Stomach smooth muscle (tissue), 2 donors: ENCODE data around the gene HTT.
A peak's percentile ranks its signal among the peaks of the same experiment; 100 is the strongest.

ENCODE experiments used
- H3K27ac ChIP-seq: one replicate; pipeline ENCODE4 v1.7.0; 2013; ENCODE audit warnings: mild to moderate bottlenecking, low read length, inconsistent platforms
- H3K27me3 ChIP-seq, 2 donors: one replicate each; pipeline ENCODE4 v1.7.0; 2013; ENCODE audit warnings: low read length in 2 of 2; ENCODE audit not compliant: insufficient read depth in 2 of 2, control insufficient read depth in 1 of 2
- H3K36me3 ChIP-seq, 2 donors: one replicate each; pipeline ENCODE4 v1.7.0; 2013; ENCODE audit warnings: low read length in 2 of 2; ENCODE audit not compliant: control insufficient read depth in 2 of 2, insufficient read depth in 2 of 2
- H3K4me1 ChIP-seq: one replicate; pipeline ENCODE4 v1.7.0; 2013; ENCODE audit warnings: low read length; ENCODE audit not compliant: control insufficient read depth, insufficient read depth
- H3K4me3 ChIP-seq, 2 donors: one replicate each; pipeline ENCODE4 v1.7.0; 2013; ENCODE audit warnings: low read length in 2 of 2
- H3K9ac ChIP-seq, 2 donors: one replicate each; pipeline ENCODE4 v1.7.0; 2013; ENCODE audit warnings: low read length in 2 of 2, mild to moderate bottlenecking in 1 of 2
- H3K9me3 ChIP-seq, 2 donors: one replicate each; pipeline ENCODE4 v1.7.0; 2013; ENCODE audit warnings: low read length in 2 of 2; ENCODE audit not compliant: control insufficient read depth in 2 of 2
- donor health status: healthy.
- donor health status: Pancreatic carcinoma.

Gene HTT

DNA sequence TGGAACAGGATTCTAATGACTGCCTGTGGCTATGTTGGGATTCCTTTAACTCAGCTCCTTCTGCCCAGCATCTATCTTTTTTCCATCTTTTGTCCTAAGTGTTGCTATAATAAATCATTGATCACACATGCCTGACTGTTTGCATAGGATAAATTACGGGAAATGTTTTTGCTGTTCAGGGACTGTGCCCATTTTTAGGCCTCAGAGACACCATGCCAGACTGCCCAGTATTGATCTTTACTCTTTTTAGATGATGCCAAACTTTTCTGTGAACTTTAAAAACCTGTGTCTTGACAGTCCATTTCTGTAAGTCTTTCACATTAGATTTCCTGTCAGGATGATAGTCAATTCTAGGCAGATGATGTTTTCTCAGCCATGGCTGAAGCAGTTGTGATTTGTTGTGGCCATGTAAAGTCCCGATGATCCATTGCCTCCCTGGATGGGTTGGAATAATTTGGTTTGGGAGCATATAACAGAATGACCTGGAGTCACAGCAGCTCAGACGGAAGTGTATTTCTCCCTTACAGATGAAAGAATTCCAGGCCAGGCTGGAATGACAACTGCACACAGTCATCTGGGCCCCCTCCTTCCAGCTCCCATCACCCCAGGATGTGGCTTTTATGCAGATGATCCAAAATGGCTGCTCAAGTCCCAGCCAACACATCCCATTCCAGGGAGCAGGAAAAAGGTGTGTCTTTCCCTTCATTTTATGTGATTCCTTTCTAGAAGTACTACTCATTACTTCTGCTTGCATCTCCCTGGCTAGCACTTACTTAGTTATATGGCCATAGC is 3.6 kb upstream of the HTT start:
- Histone ChIP-seq H3K9me3 (no peaks in the 10 kb centered on the region), H3K27ac (no peak overlapping the region), H3K9ac (no peak overlapping the region), H3K4me3 (no peak overlapping the region), H3K36me3 (no peaks in the 10 kb centered on the region), H3K27me3 (no peaks in the 10 kb centered on the region), H3K4me1 (peaks cover 10% of the 10 kb centered on the region)

DNA sequence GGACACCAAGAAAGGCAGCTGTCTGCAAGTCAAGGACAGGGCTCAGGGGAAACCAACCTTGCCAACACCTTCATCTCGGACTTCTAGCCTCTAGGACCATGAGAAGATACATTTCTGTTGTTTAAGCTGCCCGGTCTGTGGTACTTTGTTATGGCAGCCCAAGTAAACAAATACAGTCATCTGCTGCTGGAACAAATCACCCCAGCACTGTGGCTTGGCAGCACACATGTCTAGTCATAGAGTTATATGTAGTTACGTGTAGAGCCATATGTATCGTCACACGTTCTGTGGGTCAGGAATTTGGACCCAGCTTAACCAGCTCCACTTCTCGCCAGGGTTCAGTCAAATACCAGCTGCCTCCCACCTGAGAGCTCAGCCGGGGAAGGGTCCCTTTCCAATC is 2.7 kb upstream of the HTT start:
- Histone ChIP-seq H3K36me3 (no peaks in the 10 kb centered on the region), H3K27ac (no peak overlapping the region), H3K9me3 (no peaks in the 10 kb centered on the region), H3K4me1 (peaks cover 13% of the 10 kb centered on the region), H3K9ac (no peak overlapping the region), H3K4me3 (no peak overlapping the region), H3K27me3 (no peaks in the 10 kb centered on the region)

DNA sequence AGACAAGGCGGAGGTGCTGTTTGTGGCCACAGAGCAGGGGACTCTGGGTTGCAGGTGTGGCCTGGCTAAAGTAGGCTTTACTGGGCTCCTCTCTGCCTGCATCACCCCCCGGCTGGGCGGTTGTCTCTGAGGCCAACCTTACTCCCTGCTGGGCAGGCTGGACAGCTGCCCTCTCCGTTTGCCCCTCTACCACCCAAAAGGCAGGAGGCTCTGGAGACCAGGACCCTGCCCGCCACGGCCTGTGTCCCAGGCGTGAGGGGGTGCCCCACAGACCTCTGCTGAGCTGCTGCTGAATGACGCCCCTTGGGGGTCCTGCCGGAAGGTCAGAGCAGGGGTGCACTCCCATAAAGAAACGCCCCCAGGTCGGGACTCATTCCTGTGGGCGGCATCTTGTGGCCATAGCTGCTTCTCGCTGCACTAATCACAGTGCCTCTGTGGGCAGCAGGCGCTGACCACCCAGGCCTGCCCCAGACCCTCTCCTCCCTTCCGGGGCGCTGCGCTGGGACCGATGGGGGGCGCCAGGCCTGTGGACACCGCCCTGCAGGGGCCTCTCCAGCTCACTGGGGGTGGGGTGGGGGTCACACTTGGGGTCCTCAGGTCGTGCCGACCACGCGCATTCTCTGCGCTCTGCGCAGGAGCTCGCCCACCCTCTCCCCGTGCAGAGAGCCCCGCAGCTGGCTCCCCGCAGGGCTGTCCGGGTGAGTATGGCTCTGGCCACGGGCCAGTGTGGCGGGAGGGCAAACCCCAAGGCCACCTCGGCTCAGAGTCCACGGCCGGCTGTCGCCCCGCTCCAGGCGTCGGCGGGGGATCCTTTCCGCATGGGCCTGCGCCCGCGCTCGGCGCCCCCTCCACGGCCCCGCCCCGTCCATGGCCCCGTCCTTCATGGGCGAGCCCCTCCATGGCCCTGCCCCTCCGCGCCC is 1.1 kb upstream of the HTT start:
- H3K36me3 ChIP-seq, result no peaks in the 10 kb centered on the region
- no peaks in the 10 kb centered on the region for H3K27me3 ChIP-seq
- H3K27ac ChIP-seq, result no peak overlapping the region
- no peaks in the 10 kb centered on the region for H3K9me3 ChIP-seq
- peak overlapping the region; percentile 64 to 73 for H3K4me3 ChIP-seq
- H3K4me1 ChIP-seq, result peaks cover 17% of the 10 kb centered on the region
- peak overlapping the region; percentile 23 to 47 for H3K9ac ChIP-seq

DNA sequence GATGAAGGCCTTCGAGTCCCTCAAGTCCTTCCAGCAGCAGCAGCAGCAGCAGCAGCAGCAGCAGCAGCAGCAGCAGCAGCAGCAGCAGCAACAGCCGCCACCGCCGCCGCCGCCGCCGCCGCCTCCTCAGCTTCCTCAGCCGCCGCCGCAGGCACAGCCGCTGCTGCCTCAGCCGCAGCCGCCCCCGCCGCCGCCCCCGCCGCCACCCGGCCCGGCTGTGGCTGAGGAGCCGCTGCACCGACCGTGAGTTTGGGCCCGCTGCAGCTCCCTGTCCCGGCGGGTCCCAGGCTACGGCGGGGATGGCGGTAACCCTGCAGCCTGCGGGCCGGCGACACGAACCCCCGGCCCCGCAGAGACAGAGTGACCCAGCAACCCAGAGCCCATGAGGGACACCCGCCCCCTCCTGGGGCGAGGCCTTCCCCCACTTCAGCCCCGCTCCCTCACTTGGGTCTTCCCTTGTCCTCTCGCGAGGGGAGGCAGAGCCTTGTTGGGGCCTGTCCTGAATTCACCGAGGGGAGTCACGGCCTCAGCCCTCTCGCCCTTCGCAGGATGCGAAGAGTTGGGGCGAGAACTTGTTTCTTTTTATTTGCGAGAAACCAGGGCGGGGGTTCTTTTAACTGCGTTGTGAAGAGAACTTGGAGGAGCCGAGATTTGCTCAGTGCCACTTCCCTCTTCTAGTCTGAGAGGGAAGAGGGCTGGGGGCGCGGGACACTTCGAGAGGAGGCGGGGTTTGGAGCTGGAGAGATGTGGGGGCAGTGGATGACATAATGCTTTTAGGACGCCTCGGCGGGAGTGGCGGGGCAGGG is 568 bp downstream of the HTT start:
- peak overlapping the region; percentile 77 to 92 for H3K4me3 ChIP-seq
- no peaks in the 10 kb centered on the region for H3K9me3 ChIP-seq
- H3K36me3 ChIP-seq, result no peaks in the 10 kb centered on the region
- peak overlapping the region; percentile 55 for H3K27ac ChIP-seq
- H3K27me3 ChIP-seq, result no peaks in the 10 kb centered on the region
- H3K4me1 ChIP-seq, result peaks cover 17% of the 10 kb centered on the region
- H3K9ac ChIP-seq, result peak overlapping the region; percentile 84 to 87

DNA sequence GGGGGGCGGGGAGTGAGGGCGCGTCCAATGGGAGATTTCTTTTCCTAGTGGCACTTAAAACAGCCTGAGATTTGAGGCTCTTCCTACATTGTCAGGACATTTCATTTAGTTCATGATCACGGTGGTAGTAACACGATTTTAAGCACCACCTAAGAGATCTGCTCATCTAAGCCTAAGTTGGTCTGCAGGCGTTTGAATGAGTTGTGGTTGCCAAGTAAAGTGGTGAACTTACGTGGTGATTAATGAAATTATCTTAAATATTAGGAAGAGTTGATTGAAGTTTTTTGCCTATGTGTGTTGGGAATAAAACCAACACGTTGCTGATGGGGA is 1.1 kb downstream of the HTT start:
- H3K27ac ChIP-seq, result no peak overlapping the region

DNA sequence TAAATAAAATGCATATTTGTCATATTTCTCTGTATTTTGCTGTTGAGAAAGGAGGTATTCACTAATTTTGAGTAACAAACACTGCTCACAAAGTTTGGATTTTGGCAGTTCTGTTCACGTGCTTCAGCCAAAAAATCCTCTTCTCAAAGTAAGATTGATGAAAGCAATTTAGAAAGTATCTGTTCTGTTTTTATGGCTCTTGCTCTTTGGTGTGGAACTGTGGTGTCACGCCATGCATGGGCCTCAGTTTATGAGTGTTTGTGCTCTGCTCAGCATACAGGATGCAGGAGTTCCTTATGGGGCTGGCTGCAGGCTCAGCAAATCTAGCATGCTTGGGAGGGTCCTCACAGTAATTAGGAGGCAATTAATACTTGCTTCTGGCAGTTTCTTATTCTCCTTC is 3.3 kb downstream of the HTT start:
- Histone ChIP-seq H3K27ac (no peak overlapping the region), H3K9me3 (no peaks in the 10 kb centered on the region), H3K36me3 (no peaks in the 10 kb centered on the region), H3K27me3 (no peaks in the 10 kb centered on the region), H3K9ac (no peak overlapping the region), H3K4me3 (no peak overlapping the region), H3K4me1 (peaks cover 18% of the 10 kb centered on the region)

More for the DNA sequence above, 1.1 kb downstream of the HTT start:
- peak overlapping the region; percentile 48 to 84 for H3K9ac ChIP-seq
- H3K9me3 ChIP-seq, result no peaks in the 10 kb centered on the region
- peak overlapping the region; percentile 77 to 85 for H3K4me3 ChIP-seq
- H3K4me1 ChIP-seq, result peaks cover 17% of the 10 kb centered on the region
- H3K27me3 ChIP-seq, result no peaks in the 10 kb centered on the region
- no peaks in the 10 kb centered on the region for H3K36me3 ChIP-seq

DNA sequence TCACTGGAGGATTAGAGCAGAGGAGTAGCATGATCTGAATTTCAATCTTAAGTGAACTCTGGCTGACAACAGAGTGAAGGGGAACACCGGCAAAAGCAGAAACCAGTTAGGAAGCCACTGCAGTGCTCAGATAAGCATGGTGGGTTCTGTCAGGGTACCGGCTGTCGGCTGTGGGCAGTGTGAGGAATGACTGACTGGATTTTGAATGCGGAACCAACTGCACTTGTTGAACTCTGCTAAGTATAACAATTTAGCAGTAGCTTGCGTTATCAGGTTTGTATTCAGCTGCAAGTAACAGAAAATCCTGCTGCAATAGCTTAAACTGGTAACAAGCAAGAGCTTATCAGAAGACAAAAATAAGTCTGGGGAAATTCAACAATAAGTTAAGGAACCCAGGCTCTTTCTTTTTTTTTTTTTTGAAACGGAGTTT is 5.2 kb downstream of the HTT start:
- H3K27me3 ChIP-seq, result no peaks in the 10 kb centered on the region
- H3K9ac ChIP-seq, result no peak overlapping the region
- H3K27ac ChIP-seq, result no peak overlapping the region
- no peaks in the 10 kb centered on the region for H3K36me3 ChIP-seq
- no peak overlapping the region for H3K4me3 ChIP-seq
- peaks cover 14% of the 10 kb centered on the region for H3K4me1 ChIP-seq
- H3K9me3 ChIP-seq, result no peaks in the 10 kb centered on the region

DNA sequence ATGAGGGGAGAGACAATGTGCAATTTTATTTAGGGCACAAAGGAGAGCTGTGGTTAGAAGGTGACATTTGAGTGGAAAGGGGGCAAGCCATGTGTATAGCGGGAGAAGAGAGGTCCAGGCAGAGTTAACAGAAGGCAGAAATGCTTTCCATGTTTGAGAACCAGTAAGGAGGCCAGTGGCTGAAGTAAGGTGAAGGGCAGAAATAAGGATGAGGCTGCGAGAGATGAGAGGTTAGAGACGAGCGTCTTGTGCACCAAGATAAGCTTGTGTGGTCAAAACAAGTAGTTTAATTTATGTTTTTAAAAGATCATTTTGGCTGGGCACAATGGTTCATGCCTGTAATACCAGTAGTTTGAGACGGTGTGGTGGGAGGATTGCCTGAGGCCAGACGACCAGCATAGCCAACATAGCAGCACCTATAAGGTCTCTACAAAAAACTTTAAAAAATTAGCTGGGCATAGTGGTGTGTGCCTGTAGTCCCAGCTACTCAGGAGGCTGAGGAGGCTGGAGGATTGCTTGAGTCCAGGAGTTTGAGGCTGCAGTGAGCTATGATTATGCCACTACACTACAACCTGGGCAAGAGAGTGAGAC is 8.5 kb downstream of the HTT start:
- Histone ChIP-seq H3K27me3 (no peaks in the 10 kb centered on the region), H3K27ac (no peak overlapping the region), H3K9me3 (no peaks in the 10 kb centered on the region), H3K36me3 (peaks cover 3 to 4% of the 10 kb centered on the region in 2 donors), H3K9ac (no peak overlapping the region), H3K4me1 (peaks cover 4% of the 10 kb centered on the region), H3K4me3 (no peak overlapping the region)

DNA sequence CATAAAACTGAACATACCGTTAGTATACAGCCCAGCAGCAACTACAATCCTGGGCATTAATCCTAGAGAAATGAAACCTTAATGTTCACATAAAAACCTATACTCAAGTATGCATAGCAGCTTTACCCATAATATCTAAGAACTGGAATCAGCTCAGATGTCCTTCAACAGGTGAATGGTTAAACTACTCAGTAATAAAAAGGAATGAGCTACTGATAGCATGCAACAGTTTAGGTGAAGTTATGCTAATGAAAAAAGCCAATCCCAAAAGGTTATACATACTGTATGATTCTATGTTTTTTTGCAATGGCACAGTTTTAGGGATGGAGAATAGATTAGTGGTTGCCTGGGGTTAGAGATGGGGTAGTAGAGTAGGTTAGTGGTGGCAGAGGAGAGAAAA is 9.3 kb downstream of the HTT start:
- Histone ChIP-seq H3K4me3 (no peak overlapping the region), H3K9me3 (no peaks in the 10 kb centered on the region), H3K4me1 (peaks cover 4% of the 10 kb centered on the region), H3K27ac (no peak overlapping the region), H3K27me3 (no peaks in the 10 kb centered on the region), H3K36me3 (peaks cover 3 to 4% of the 10 kb centered on the region in 2 donors), H3K9ac (no peak overlapping the region)

DNA sequence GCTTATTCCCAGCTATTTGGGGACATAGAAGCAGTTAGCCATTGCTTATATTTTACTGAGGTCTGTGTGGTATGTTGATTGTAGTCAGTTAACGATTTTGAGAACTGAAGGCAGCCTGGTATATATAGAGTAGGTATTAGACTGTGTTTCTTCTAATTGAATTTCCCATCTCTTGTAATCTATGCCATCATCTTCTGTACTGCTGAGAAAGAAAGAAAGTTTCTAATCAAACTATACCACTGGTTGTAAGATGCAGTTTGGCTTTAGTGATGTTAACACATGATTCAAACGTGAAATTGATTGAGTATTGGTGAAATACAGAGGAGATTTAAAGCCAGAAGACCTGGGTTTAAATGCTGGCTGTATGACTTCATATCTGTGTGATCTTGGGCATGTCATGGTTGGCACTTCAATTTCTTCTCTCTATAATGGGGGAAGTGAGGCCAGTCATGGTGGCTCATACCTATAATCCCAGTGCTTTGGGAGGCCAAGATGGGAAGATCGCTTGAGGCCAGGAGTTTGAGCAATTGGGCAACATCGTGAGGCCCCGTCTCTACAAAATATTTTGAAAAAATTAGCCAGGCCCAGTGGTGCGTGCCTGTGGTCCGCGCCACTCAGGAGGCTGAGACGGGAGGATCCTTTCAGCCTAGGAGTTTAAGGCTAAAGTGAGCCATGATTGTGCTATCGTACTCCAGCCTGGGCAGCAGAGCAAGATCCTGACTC is 11.6 kb downstream of the HTT start:
- Histone ChIP-seq H3K27me3 (no peaks in the 10 kb centered on the region), H3K27ac (no peak overlapping the region), H3K4me1 (peaks cover 4% of the 10 kb centered on the region), H3K36me3 (peaks cover 3 to 6% of the 10 kb centered on the region in 2 donors), H3K9me3 (no peaks in the 10 kb centered on the region), H3K4me3 (no peak overlapping the region), H3K9ac (no peak overlapping the region)
